ENCODE results near the gene EEF2.

GRCh38 chr19:3961007-3961406 is 24.3 kb downstream of the EEF2 start:
- TF ChIP-seq CTCF (conservative IDR thresholded peaks at IDR 0.05; ENCODE audit: low read depth, low read length) (no peak), EZH2 (IDR thresholded peaks at IDR 0.05; ENCODE audit: borderline replicate concordance, low read depth, low read length, poor library complexity, severe bottlenecking) (no peak)

Data from A673 (cell line).